IPS DF 19.7 (cell line): Measurements from ENCODE around the gene G6PD.
"Not testable (repeated sequence)": the region's sequence is repeated elsewhere in the genome, so short reads cannot be mapped to it uniquely, and the experiment has no call there.

ENCODE experiments used
- DNase-seq: peaks from one replicate; pipeline ENCODE4 v3.0.0-alpha.2; 2013; ENCODE audit warnings: low read depth, low spot score

Gene G6PD

DNA sequence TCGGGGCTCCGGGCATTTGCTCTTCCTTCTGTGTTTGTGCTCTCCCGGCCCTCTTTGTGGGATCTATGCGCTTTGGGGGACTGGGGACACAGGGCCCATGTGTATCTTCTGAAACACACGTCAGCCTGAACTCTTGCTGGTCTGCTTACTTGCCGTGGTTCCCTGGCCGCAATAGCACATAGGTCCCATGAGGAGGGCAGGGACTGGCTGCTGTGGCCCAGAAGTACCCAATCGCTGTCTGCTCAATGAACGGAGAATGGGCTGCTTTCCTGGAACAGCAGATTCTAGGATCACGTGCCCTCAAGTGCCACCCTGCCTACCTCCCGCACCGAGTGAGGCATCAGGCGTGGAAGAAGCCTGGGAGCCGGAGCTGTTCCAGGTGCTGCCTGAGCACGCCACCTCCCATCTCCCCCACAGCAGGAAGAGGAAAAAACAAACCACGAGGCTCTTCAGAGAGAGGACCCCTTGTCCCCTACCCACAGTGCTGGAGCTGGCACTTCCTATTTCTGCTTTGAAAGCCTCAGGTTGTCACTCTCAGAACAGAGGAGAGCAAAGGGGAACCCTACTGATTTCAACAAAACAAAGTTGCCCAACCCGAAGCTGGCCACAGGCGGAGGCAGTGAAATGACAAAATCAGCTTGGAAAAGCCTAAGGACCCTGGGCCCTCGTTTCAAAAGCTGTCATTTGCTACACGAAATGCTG is 3.8 kb downstream of the G6PD start:
- DNase-seq: no peak

DNA sequence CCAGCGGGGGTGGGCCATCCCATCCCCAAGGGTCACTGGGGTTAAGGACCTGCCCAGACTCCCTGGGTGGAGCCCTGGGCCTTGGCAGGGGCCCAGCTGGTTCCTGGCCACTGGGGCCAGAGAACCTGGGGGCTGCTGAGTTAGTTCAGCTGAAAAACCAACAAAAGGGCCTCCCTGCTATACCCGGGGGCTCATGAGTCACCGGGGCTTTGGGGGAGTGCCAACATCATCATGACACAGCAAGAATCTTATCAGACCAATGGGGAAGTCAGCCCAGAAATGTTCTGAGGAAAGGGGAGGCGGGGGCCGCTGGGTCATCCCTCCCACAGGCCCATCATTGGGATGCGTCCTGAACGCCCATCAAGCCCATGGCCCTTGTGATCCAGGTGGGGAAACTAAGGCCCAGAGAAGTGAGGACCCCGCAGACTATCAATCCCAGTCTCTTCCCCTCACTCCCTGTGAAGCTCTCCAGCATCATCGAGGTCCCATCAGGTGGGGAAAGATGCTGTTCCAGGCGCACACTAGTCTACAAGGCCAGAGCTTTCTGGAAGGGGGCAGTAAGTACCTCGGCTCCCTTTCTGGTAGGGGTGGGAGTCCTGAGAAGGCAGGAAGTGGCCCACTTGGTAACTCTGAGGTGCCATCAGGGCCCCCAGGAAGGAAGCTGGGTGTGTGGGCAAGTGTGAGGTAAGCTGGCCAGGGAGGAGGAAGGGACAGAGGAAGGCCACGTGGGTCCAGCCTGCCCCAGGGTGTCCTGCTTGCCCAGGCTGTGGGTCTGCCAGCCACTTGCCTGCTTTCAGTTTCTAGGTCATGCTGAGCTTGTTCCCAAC is 4.5 kb downstream of the G6PD start:
- DNase-seq: no peak

DNA sequence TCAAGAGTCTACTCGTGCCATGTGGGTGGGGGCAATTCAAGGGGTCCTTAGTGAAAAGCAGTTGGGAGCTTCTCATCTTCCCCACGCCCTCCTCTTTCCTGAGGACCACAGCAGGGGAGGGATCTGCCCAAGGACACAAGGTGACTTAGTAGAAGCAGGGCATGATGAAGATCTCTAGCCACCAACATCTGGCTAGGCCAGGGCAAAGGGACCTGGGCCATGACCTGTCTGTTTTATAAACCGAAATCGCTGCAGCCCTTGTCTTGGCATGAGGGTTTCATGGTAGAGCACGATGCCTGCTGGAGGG is 5.1 kb downstream of the G6PD start:
- DNase-seq: no peak

DNA sequence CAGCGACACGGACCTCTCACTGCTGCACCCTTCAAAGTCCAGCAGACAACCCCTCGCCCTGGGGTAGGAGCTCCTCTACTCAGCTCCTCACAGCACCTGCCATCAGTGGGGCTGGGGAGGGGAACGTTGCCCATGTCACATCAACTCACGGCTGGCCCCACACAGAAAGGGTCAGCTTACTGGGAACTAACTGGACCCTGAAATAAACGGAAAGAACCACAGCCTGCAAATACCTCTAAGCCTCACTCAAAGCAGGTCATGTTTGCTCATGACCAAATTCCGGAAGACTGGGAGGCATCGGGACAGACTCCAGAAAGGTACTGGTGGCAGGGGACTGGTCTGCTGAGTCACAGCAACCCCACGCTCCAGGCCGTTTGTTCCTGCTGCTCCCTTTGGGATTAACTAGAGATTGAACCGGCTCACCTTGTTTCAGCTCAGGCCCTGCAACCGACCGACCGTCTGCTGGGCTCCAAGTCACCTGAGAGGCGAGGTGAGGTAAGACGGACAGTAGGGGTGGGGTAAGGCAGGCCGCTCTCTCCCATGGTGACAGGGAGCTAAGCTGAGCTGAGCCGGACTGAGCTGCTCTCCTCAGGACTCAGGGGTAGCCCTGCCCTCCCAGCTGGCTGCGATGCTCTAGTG is 5.6 kb downstream of the G6PD start:
- no peak for DNase-seq

DNA sequence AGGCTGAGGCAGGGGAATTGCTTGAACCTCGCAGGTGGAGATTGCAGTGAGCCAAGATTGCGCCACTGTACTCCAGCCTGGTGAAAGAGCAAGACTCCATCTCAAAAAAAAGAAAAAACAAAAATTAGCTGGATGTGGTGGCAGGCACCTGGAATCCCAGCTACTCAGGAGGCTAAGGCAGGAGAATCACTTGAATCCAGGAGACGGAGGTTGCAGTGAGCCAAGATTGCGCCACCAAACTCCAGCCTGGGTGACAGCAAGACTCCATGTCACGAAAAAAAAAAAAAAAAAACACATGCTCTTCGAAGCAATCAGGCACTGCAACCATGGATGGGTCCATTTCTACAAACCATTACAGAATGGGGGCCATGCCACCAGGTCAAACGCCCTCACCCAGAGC is 6.3 kb downstream of the G6PD start:
- DNase-seq: not testable (repeated sequence)

DNA sequence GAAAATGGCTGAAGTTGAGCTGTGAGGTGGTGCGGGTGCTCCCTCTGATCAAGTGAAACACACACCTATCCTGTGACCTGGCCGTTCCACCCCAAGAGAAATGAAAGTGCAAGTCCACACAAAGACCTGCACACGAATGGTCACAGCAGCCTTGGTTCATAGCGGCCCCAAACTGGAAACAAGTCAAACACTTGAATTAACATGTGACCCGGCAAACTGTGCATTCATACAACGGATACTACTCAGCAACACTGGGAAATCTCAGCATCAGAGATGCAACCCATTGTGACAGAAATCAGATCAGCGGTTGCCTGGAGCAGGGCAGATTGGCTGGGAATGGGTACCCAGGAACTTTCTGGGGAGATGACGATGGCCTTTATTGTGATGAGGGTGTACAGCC is 7.6 kb downstream of the G6PD start:
- DNase-seq: no peak

DNA sequence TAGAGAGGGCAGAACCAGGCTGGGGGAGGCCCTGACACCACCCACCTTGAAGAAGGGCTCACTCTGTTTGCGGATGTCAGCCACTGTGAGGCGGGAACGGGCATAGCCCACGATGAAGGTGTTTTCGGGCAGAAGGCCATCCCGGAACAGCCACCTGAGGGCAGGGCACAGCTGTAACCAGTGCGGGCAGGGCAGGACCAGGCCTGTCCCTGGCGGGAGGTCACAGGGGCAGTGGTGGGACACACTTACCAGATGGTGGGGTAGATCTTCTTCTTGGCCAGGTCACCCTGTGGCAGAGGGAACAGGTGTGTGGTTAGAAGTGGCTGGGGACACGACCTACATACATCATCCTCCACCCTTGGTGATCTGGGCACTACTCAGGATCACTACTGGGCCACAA is 10.8 kb downstream of the G6PD start:
- no peak for DNase-seq

DNA sequence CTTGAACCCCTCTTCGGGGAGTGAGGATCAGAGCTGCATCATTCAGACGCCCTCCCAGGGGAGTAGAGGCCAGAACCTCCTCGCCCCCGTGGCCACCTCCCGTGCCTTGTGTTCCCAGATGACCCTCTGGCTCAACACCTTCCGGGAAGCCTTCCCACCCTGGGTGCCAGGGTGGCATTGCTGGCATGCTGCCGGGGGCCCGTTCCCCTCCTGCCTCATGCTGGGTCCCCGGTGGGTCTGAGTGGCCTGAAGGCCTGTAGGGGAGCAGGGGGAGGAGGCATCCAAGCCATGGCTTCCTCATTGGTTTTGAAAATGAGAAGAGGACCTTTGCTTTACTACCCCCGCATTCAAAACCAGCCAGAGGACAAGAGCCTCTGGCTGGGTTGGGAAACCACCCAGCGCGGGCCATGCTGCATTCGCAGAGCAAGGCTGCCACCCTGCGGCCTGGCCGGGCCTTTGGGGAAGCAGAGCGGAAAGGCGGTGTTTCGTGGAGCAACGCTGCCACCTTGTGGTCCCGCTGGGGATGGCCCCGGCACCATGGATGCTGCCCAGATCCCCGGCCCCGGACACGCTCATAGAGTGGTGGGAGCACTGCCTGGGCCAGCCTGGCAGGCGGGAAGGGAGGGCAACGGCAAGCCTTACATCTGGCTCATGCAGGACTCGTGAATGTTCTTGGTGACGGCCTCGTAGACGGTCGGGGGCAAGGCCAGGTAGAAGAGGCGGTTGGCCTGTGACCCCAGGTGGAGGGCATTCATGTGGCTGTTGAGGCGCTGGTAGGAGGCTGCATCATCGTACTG is 11.9 kb downstream of the G6PD start:
- no peak for DNase-seq

DNA sequence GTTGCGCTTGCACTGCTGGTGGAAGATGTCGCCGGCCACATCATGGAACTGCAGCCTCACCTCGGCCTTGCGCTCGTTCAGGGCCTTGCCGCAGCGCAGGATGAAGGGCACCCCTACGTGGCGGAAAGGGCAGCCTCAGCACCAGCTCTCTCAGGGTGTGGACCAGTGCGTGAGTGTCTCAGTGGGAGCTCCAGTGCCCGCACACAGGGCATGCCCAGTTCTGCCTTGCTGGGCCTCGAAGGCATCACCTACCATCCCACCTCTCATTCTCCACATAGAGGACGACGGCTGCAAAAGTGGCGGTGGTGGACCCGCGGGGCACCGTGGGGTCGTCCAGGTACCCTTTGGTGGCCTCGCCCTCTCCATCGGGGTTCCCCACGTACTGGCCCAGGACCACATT is 14.0 kb downstream of the G6PD start:
- no peak for DNase-seq

DNA sequence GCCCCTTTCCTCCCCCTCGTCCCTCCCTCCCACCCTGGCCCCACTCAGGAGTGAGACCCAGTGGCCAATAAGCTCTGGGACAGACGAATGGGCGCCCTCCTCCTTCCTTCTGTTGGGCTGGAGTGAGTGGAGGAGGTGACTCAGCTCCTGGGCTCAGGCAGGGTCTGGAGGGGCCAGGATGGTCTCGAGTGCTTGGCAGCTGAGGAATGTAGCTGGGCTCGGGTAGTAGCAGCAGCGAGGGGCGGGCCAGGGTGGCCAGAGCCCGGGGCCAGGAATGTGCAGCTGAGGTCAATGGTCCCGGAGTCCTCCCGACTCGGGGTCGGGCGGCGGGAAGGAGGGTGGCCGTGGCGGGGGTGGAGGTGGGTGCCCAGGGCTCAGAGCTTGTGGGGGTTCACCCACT is 15.0 kb downstream of the G6PD start:
- DNase-seq: no peak

DNA sequence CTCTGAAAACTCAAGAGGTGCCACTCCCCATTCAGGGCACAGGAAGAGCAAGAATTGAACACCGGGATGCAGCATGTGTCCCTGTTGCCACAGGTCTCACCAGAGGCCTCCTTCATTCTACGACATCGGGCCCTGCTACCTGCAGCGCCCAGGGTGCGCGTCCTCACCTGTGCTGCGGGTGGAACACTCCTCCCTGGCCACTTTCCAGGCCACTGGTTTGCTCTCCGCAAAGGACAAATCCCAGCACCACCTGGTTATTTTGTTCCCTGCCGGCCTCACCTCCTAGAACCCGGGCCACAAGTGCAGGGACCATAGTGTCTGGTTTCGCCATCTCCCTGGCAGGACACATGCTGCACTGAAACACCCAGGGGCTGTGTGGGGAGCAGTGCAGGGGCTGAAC is 16.4 kb downstream of the G6PD start:
- DNase-seq: no peak

DNA sequence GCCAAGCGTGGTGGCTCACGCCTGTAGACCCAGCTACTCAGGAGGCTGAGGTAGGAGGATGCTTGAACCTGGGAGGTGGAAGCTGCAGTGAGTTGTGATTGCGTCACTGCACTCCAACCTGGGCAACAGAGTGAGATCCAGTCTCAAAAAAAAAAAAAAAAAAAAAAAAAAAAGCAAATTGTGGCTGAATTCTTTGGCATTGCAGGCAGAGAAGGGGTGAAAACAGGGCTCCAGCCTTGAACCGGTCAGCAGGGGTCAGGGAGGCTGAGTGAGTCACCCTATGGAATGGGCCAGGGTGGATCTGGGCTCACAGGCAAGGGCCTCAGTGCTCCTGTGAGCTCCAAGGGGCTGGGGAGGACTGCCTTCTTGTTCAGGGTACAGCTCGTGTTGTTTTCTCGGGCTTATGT is 17.4 kb downstream of the G6PD start:
- no peak for DNase-seq

DNA sequence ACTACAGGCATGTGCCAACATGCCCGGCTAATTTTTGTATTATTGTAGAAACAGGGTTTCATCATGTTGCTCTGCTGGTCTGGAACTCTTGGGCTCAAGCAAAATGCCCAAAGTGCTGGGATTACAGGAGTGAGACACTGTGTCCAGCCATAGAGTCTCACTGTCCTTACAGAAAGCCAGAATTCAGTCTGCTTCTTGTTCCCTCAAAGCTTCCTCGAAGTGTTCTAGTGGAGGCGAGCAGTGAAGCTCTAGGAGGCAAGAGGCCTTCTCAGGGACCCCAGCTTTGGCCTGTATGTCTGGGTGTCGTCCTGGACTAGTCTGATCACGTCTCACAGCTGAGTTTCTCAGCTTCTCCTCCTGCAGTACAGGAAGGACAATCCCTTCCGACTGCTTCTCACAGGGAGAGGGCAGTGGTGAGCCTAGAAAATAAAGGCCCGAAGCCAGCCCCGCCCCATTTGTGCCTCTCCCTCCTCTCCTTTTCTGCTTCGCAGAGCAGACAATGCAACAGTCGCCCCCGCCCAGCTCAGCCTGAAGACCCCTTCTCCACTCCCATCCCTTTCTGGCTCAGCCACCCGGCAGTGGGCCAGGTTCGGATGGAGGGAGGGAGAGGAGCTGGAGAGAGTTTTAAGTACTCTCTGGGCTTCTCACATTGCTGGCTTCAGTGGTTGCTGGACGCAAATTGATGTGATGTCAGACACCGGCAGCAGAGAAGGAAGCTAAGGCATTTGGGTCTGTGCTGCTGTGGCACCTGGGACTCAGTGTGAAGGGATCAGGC is 19.6 kb downstream of the G6PD start:
- DNase-seq: peak; percentile 47

DNA sequence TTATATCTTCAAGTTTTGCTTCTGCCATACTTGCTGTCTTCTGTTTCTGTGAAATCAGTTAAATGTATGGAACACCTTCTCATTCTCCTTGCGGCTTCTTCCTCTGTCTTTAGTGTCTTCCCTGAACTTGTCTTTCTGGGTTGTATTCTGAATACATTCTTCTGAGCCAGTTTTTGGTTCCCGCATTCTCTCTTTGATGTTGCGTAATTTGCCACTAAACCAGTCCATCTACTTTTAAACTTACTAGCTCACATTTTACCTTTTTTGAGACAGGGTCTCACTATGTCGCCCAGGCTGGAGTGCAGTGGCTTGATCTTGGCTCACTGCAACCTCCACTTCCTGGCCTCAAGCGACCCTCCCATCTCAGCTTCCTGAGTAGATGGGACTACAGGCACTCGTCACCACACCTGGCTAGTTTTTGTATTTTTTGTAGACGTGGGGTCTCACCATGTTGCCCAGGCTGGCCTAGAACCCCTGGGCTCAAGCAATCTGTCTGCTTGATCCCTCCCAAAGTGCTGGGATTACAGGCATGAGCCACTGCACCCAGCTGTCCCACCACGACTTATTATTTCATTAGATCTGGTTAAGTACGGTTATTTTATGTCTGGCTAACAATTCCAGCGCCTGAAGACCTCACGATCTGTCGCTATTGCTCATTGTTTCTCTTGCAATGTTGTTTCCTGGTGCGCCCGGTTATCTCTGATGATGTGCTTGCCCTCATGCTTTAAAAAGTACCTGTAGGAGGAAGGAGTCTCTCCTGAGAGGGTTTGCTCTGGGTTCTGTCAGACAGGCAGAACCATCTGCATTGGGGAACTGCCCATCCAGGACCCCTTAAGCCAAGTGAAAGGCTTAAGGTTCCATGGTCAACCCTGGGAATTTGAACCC is 20.8 kb downstream of the G6PD start:
- DNase-seq: no peak

DNA sequence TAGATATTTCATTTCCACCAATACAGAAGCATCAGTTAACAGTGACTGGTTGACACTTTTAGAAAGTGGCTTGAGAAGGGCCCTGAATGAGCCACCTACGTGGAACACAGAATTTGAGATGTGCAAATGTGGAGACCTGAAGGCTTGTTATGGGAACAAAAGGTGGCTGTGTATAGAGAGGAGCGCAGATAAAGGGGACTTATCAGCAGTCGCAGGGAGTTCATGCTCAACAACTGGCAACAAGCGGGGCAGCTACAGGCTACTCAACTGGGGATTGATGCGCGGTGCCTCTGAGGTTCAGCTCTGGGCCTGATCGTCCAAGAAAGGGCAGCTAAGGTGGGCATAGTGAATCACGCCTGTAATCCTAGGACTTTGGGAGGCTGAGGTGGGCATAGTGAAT is 27.3 kb downstream of the G6PD start:
- DNase-seq: no peak

DNA sequence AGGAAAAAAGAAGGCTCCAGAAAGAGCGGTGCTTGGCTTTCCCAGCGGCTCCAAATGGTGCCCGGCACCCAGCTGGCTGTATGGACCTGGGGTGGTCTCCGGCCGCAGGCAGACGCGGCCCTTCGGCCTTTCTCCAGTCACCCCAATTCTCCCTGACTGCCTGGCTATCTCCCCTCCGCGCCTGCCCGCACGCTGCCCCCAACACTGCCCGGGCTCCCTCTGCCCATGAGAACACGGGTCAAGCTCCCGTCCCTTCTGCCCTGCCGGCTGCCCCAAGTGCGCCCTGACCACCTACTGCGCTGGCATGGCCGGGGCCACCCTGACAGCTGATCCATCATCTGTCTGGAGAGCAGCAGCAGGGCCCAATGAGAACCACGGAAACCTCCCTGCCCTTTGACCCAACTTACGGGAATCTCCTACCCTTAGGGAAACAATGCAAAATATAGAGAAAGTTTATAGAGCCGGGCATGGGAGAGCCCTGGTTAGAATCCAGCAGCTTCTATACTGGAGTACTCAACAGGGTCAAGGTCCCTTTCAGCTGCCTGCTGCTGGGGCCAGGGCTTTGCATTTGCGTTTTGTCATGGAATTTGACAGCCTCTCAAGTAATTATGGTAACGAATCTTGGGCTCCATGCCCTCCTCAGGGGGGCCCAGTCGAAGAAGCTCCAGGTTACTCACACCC is 29.4 kb downstream of the G6PD start:
- no peak for DNase-seq

DNA sequence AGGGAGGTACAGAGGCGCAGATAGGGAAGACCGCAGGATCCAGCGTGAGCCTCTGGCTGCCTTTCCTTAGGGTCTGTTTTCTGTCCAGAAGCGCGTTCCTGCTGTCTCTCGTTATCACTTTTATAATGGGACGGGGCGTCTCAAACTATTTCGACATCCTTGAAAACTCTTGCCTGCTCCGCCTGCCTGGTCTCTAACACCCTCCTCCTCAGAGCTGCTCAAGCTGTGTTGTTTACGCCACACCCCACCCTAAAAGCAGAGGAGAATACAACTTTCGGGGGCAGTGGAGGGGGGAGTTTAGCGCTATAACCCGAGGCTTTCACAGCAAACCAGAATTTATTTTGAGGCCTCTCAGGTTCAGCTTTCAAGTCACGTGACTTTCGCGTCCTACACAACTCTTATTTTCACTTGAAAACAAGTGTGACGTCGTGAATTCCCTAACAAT is 30.0 kb downstream of the G6PD start:
- DNase-seq: peak; percentile 30

DNA sequence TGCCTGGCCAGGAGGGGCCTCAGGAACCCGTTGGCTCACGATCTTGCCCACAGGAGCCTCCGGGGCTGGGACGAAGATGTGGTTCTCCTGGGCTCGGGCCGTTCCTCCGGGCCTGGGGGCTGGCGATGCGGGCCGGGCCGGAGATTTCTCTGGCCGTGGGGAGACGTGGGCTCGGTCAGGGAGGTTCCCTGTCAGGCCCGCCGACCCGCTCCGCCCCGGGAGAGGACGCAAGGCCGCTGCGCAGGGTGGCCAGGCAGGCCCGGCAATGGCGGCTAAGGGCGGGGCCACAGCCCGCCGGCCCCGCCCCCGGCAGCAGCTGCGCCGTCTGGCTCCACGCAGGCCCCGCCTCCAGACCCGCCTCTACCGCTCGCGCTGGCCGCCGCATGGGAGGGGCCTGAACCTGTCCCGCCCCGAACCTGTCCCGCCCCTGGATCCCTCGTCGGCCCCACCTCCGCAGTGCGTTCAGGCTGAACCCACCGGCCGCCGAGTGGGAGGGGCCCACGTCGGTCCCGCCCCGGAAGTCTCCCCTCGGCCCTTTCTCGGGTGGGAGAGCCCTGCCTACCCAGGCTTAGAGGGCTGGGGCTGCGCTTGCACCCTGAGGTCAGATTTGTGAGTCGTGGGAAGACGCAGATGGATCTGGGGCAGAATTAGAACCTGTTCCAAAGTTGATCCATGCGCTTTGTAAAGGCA is 30.5 kb downstream of the G6PD start, which contains the start of gene FAM3A:
FAM3A (minus strand) TSS at position 267 of the 690 bp plus-strand sequence. CDS start 460 bp downstream, outside the sequence.
- no peak for DNase-seq
